HEK293 (cell line): ENCODE data around the gene DNAJC4.

Experiments used
- CTCF ChIA-PET: fragments of 350-600 bp; formaldehyde crosslinking; extraction: SDS; loops from one replicate; lab custom pipeline; 2021; ENCODE audit warnings: antibody characterized with exemption; lab: Yijun Ruan, JAX
- POLR2A ChIA-PET: fragments of 300-600 bp; formaldehyde crosslinking; extraction: SDS; loops from one replicate; lab custom pipeline; 2020; ENCODE audit warnings: antibody characterized with exemption, inconsistent platforms; lab: Yijun Ruan, JAX
- H3K27ac ChIP-seq: fragments of 200-500 bp; sonication (Bioruptor generic); 2 replicates; pipeline ENCODE4 v1.5.1; 2014; ENCODE audit warnings: low read depth, low read length, control low read depth, inconsistent platforms; ENCODE audit errors: extremely low read depth
- H3K36me3 ChIP-seq, 2 experiments: fragments of 200-500 bp in 1 of 2; sonication (Bioruptor generic) in 1 of 2; 1 replicate in 1 of 2; 2 replicates in 1 of 2; pipeline ENCODE4 v1.5.1; 2014 to 2017; ENCODE audit warnings: inconsistent platforms in 2 of 2, low read length in 2 of 2; ENCODE audit not compliant: control insufficient read depth in 2 of 2, insufficient read depth in 1 of 2
- H3K4me1 ChIP-seq: fragments of 200-500 bp; sonication (Bioruptor generic); 2 replicates; pipeline ENCODE4 v1.5.1; 2014; ENCODE audit warnings: mild to moderate bottlenecking, low read length, inconsistent platforms; ENCODE audit not compliant: control insufficient read depth, insufficient read depth
- H3K4me3 ChIP-seq: 2 replicates; pipeline ENCODE4 v1.5.1; 2011; ENCODE audit warnings: low read depth, mild to moderate bottlenecking, control low read depth, low read length, moderate library complexity
- H3K9me3 ChIP-seq: fragments of 200-500 bp; sonication (Bioruptor generic); 2 replicates; pipeline ENCODE4 v1.5.1; 2014; ENCODE audit warnings: low read depth, low read length, inconsistent platforms; ENCODE audit not compliant: control insufficient read depth, insufficient read depth
- BCL11B ChIP-seq: fragments of 450-650 bp; formaldehyde crosslinking; IDR thresholded peaks from 2 replicates; pipeline ENCODE4 v1.5.1; 2016; ENCODE audit warnings: low read depth, missing biosample characterization, missing genetic modification characterization
- KLF7 ChIP-seq: fragments of 450-650 bp; formaldehyde crosslinking; IDR thresholded peaks from 2 replicates; pipeline ENCODE4 v1.5.1; 2016; ENCODE audit warnings: missing biosample characterization, missing genetic modification characterization, borderline replicate concordance
- KLF8 ChIP-seq: fragments of 450-650 bp; formaldehyde crosslinking; IDR thresholded peaks from 2 replicates; pipeline ENCODE4 v1.5.1; 2016; ENCODE audit warnings: missing biosample characterization, missing genetic modification characterization
- PRDM2 ChIP-seq: fragments of 450-650 bp; formaldehyde crosslinking; IDR thresholded peaks from 2 replicates; pipeline ENCODE4 v1.5.1; 2016; ENCODE audit warnings: missing biosample characterization, missing genetic modification characterization, borderline replicate concordance
- RBAK ChIP-seq: fragments of 450-650 bp; formaldehyde crosslinking; IDR thresholded peaks from 2 replicates; pipeline ENCODE4 v1.5.1; 2016; ENCODE audit warnings: missing biosample characterization, missing genetic modification characterization
- ZBTB26 ChIP-seq: fragments of 450-650 bp; formaldehyde crosslinking; optimal IDR thresholded peaks from 2 replicates; pipeline ENCODE3; 2016; ENCODE audit warnings: missing biosample characterization, mild to moderate bottlenecking, missing genetic modification characterization
- ZEB2 ChIP-seq: fragments of 450-650 bp; formaldehyde crosslinking; IDR thresholded peaks from 2 replicates; pipeline ENCODE4 v1.5.1; 2016; ENCODE audit warnings: missing biosample characterization, missing genetic modification characterization
- ZNF10 ChIP-seq: fragments of 450-650 bp; formaldehyde crosslinking; IDR thresholded peaks from 2 replicates; pipeline ENCODE4 v1.5.1; 2017; ENCODE audit warnings: missing biosample characterization, missing genetic modification characterization
- ZNF157 ChIP-seq: fragments of 450-650 bp; formaldehyde crosslinking; IDR thresholded peaks from 2 replicates; pipeline ENCODE4 v1.5.1; 2016; ENCODE audit warnings: missing biosample characterization, missing genetic modification characterization
- ZNF211 ChIP-seq: fragments of 450-650 bp; formaldehyde crosslinking; IDR thresholded peaks from 2 replicates; pipeline ENCODE4 v1.5.1; 2016; ENCODE audit warnings: low read depth, missing biosample characterization, missing genetic modification characterization
- ZNF280C ChIP-seq: fragments of 450-650 bp; formaldehyde crosslinking; IDR thresholded peaks from 2 replicates; pipeline ENCODE4 v1.5.1; 2016; ENCODE audit warnings: missing biosample characterization, missing genetic modification characterization
- ZNF341 ChIP-seq: fragments of 450-650 bp; formaldehyde crosslinking; IDR thresholded peaks from 2 replicates; pipeline ENCODE4; 2016; ENCODE audit warnings: low read depth, missing biosample characterization, missing genetic modification characterization
- ZNF48 ChIP-seq: fragments of 450-650 bp; formaldehyde crosslinking; IDR thresholded peaks from 2 replicates; pipeline ENCODE4 v1.5.1; 2016; ENCODE audit warnings: missing biosample characterization, missing genetic modification characterization
- ZNF776 ChIP-seq: fragments of 450-650 bp; formaldehyde crosslinking; IDR thresholded peaks from 2 replicates; pipeline ENCODE4 v1.5.0; 2017; ENCODE audit warnings: missing biosample characterization, missing genetic modification characterization, borderline replicate concordance
- TF ChIP-seq, protein P1 (sequence below): fragments of 450-650 bp; formaldehyde crosslinking; IDR thresholded peaks from 2 replicates; pipeline ENCODE4 v1.5.1; 2016; ENCODE audit warnings: missing biosample characterization, missing genetic modification characterization
- TF ChIP-seq, protein P2 (sequence below): fragments of 450-650 bp; formaldehyde crosslinking; IDR thresholded peaks from 2 replicates; pipeline ENCODE4 v1.5.0; 2017; ENCODE audit warnings: missing biosample characterization, missing genetic modification characterization, borderline replicate concordance

Gene DNAJC4

DNA sequence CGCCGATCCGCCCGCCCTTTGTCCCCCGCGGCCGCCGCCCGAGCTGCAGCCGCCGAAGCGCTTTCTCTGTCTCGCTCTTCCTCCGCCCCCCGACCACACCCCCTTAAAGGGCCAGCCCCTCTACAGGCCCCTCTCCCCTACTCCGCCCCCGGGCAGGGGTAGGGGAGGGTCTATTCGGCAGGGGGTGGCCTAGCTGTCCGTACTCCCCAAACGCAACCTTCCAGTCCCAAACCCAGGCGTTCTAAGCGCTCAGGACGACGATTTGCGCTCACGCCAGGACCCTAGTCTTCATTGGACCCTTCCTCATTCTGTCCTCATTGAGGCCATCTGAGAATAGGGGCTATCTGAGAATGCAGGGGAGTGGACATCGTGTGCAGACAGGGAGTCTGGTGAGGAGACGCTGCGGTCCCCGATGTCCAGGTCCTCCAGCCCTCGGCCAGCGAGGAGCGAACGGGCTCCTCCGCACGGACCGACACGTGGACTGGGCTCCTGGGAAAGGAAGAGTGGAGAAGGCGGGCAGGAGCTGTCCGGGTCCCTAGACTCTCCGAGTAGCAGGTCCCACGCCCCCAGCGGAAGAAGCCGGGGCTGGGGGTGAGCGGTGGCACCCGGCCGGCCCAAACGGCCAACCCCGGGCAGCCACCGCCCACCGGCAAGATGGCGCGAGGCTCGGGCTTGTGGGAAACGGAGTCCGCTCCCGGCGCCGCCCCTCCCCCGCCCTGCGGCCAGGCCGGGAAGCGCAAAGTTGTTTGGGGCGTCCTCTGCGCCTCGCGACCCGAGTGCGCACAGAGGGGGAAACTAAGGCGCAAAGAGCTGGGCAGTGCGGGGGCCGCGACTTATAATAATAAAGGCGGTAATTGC lies 16.8 kb downstream of the DNAJC4 start, which contains the start of gene PPP1R14B (continued):
- TF ChIP-seq PRDM2 (tag by site-specific recombination), result no peak
- TF ChIP-seq, protein P1, sequence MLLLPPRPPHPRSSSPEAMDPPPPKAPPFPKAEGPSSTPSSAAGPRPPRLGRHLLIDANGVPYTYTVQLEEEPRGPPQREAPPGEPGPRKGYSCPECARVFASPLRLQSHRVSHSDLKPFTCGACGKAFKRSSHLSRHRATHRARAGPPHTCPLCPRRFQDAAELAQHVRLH (tag by site-specific recombination), result no peak
- TF ChIP-seq ZNF280C (tag by site-specific recombination), result no peak
- TF ChIP-seq ZNF157, result no peak
- no peak for TF ChIP-seq ZNF211 (tag by site-specific recombination)
- TF ChIP-seq, protein P2, sequence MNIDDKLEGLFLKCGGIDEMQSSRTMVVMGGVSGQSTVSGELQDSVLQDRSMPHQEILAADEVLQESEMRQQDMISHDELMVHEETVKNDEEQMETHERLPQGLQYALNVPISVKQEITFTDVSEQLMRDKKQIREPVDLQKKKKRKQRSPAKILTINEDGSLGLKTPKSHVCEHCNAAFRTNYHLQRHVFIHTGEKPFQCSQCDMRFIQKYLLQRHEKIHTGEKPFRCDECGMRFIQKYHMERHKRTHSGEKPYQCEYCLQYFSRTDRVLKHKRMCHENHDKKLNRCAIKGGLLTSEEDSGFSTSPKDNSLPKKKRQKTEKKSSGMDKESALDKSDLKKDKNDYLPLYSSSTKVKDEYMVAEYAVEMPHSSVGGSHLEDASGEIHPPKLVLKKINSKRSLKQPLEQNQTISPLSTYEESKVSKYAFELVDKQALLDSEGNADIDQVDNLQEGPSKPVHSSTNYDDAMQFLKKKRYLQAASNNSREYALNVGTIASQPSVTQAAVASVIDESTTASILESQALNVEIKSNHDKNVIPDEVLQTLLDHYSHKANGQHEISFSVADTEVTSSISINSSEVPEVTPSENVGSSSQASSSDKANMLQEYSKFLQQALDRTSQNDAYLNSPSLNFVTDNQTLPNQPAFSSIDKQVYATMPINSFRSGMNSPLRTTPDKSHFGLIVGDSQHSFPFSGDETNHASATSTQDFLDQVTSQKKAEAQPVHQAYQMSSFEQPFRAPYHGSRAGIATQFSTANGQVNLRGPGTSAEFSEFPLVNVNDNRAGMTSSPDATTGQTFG, result no peak
- no peak for TF ChIP-seq RBAK (tag by site-specific recombination)

- Histone ChIP-seq H3K4me3 (peak overlapping the region; percentile 1; the same call in 1 of the 2 replicates), H3K4me1 (peaks cover 10% of the 10 kb centered on the region), H3K9me3 (no peaks in the 10 kb centered on the region), H3K27ac (no peak overlapping the region), H3K36me3 (peaks cover 0 to 20% of the 10 kb centered on the region in 2 experiments; a peak in 1 of 3 replicates)
- POLR2A ChIA-PET, result interaction anchor here (1.1 to 7.2 kb wide), 4 partner anchors 22 to 70 kb away, joined by 3 to 96 read pairs (median 6); partner anchors contain the start of genes NUDT22, PRDX5, TRMT112 and TRPT1
- CTCF ChIA-PET, result interaction anchor here (1.1 kb wide), 1 partner anchor 57 kb away, joined by 4 read pairs; no protein-coding TSS in a partner anchor
- no peak for TF ChIP-seq ZNF776 (tag by site-specific recombination)
- TF ChIP-seq ZNF341 (tag by site-specific recombination), result peak; percentile 87
- TF ChIP-seq ZNF10, result 0 out of 2 replicates have a peak, but pooled peaks have one; percentile 5
- TF ChIP-seq KLF7 (tag by site-specific recombination), result no peak
- 0 out of 2 replicates have a peak, but pooled peaks have one; percentile 2 for TF ChIP-seq BCL11B (tag by site-specific recombination)
- TF ChIP-seq ZEB2 (tag by site-specific recombination), result peak; percentile 3; the same call in 1 of the 2 replicates
- TF ChIP-seq ZBTB26 (tag by site-specific recombination), result peak; percentile 30
- TF ChIP-seq KLF8 (tag by site-specific recombination), result 0 out of 2 replicates have a peak, but pooled peaks have one; percentile 4
- no peak for TF ChIP-seq ZNF48
Measured at GRCh38 chr11:64247729-64248531, 17.6 kb downstream of the DNAJC4 start.
